GM12865 (cell line): ENCODE results near the gene ZSCAN20.

Experiments
- DNase-seq: peaks from one replicate; pipeline ENCODE4 v3.0.0; 2010; ENCODE audit warnings: low read depth
- H3K4me3 ChIP-seq: 2 replicates; pipeline ENCODE4 v1.5.1; 2011; ENCODE audit warnings: mild to moderate bottlenecking, low read depth, low read length, control low read depth
- TF ChIP-seq, protein P1 (sequence below): IDR thresholded peaks from 2 replicates; pipeline ENCODE4 v1.5.1; 2011; ENCODE audit warnings: low read length, control low read depth, low read depth, inconsistent platforms; ENCODE audit not compliant: insufficient read depth; ENCODE audit errors: missing control alignments

ZSCAN20 gene

GRCh38 chr1:33436557-33437285 lies 35.7 kb upstream of the ZSCAN20 start:
- no peak for DNase-seq

GRCh38 chr1:33438364-33439160 lies 33.9 kb upstream of the ZSCAN20 start:
- no peak for DNase-seq
- H3K4me3 ChIP-seq, result no peak overlapping the region
- TF ChIP-seq, protein P1, sequence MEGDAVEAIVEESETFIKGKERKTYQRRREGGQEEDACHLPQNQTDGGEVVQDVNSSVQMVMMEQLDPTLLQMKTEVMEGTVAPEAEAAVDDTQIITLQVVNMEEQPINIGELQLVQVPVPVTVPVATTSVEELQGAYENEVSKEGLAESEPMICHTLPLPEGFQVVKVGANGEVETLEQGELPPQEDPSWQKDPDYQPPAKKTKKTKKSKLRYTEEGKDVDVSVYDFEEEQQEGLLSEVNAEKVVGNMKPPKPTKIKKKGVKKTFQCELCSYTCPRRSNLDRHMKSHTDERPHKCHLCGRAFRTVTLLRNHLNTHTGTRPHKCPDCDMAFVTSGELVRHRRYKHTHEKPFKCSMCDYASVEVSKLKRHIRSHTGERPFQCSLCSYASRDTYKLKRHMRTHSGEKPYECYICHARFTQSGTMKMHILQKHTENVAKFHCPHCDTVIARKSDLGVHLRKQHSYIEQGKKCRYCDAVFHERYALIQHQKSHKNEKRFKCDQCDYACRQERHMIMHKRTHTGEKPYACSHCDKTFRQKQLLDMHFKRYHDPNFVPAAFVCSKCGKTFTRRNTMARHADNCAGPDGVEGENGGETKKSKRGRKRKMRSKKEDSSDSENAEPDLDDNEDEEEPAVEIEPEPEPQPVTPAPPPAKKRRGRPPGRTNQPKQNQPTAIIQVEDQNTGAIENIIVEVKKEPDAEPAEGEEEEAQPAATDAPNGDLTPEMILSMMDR, result no peak

More at GRCh38 chr1:33436557-33437285, 35.7 kb upstream of the ZSCAN20 start:
- TF ChIP-seq, protein P1, result no peak
- no peak overlapping the region for H3K4me3 ChIP-seq

- no peak for DNase-seq
- H3K4me3 ChIP-seq, result no peak overlapping the region
- TF ChIP-seq, protein P1, result no peak
Observed at GRCh38 chr1:33439662-33440061, 32.8 kb upstream of the ZSCAN20 start.

GRCh38 chr1:33441088-33441745 lies 31.2 kb upstream of the ZSCAN20 start:
- no peak for DNase-seq
- TF ChIP-seq, protein P1, result no peak
- H3K4me3 ChIP-seq, result no peak overlapping the region

DNA sequence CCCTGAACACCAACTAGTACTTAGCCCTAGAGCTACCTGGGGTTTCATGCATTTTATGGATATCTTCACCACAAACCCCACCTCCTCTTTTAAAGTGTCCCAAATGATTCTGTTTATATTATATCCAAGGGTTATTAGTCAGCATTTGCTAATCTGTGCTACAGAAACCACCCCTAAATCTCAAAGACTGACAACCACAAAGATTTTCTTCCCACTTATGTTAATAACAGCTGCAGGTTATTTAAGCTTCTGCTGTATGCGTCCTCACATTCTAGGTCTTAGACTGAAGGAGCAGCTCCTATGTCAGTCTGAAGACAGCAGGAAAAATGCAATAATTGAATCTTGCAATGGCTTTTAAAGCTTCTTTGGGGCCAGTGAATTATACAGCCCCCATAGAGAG lies 30.3 kb upstream of the ZSCAN20 start:
- no peak for DNase-seq
- TF ChIP-seq, protein P1, result no peak
- no peak overlapping the region for H3K4me3 ChIP-seq

- no peak overlapping the region for H3K4me3 ChIP-seq
- no peak for DNase-seq
- TF ChIP-seq, protein P1, result no peak
Observed at GRCh38 chr1:33443080-33443704, 29.3 kb upstream of the ZSCAN20 start.
